ENCODE measurements around the gene TMEM69. TPM values are rescaled to one million over a fixed set of nuclear protein-coding genes. Genes with fewer than 3 reads are reported as not detected.

TMEM69 gene
- total and polyA plus RNA-seq, 2 of the 8 experiments (the other 6 are each of a cell fraction or from before 2014, with no cell fraction given) = 39.0 to 123 TPM

DNA sequence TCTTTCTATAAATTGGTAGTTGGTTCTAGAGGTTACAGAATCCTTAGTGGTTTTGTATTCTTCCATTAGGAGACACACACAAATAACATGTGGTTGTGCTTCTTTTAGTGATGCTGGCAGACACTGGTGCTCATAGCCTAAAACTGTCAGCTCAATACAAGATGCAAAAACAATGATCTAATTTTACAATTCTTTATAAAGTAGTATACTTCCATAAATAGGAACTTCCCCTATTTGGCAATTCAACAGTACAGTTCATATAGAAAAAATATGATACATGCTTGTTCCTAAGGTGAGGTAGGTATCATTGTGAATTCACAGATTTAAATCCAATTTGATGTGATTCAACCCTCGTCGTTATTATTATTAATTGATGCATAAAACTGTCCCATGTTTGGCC, 43.3 kb upstream of the TMEM69 start:
- 97% methylated on average over 2 of the region's 2 CpGs; no CpG with 5 or more reads in 1 of the 2 experiments for WGBS, 2 experiments (ENCODE audit: extremely low coverage in 1 of 2, insufficient coverage in 1 of 2, insufficient read length in 1 of 2, insufficient replicate concordance in 2 of 2, low coverage in 1 of 2, low lambda C conversion rate in 2 of 2, missing lambda C conversion rate in 1 of 2)
- POLR2A ChIA-PET (ENCODE audit: partially characterized antibody) = interaction anchor here (0.6 to 2.3 kb wide), 2 partner anchors 47 to 61 kb away, joined by 4 to 6 read pairs; partner anchors contain the start of gene NASP

More for the DNA sequence above, 43.3 kb upstream of the TMEM69 start:
- H3K4me1 ChIP-seq (replicated peaks in 1 of 4; ENCODE audit: control insufficient read depth in 3 of 4, insufficient read depth in 4 of 4, low read length in 3 of 4) = no peaks in the 10 kb centered on the region
- peaks cover 12 to 65% (median 26%) of the 10 kb centered on the region in 4 experiments; a peak in 7 of 8 replicates for H3K36me3 ChIP-seq (ENCODE audit: control insufficient read depth in 2 of 4, insufficient read depth in 4 of 4, low read length in 3 of 4)
- FAIRE-seq (no peak), DNase-seq (ENCODE audit: low read depth in 1 of 2, low spot score in 2 of 2) (no peak)
- peaks cover 0 to 10% of the 10 kb centered on the region in 2 experiments; a peak in 1 of 4 replicates for H3K79me2 ChIP-seq (ENCODE audit: control insufficient read depth in 1 of 2, insufficient read depth in 2 of 2, low read length in 2 of 2)
- no peak overlapping the region for H2BK120ac ChIP-seq (replicated peaks; ENCODE audit: low read depth, low read length)
- no peak overlapping the region for H3K14ac ChIP-seq (ENCODE audit: insufficient read length)
- H3K23me2 ChIP-seq (ENCODE audit: low read depth, low read length) = no peaks in the 10 kb centered on the region
- H3K4me3 ChIP-seq (ENCODE audit: extremely low read depth in 1 of 4, insufficient read depth in 2 of 4, low read depth in 3 of 4, low read length in 4 of 4) = no peak overlapping the region
- no peak for TF ChIP-seq GTF2F1 (IDR thresholded peaks at IDR 0.05; ENCODE audit: borderline replicate concordance, low read depth, low read length)
- TF ChIP-seq CEBPB (IDR thresholded peaks at IDR 0.05; ENCODE audit: low read depth, low read length) = no peak
- TF ChIP-seq CHD1 (IDR thresholded peaks at IDR 0.05; ENCODE audit: low read depth, low read length) = no peak
- no peak overlapping the region for H3K9ac ChIP-seq (replicated peaks in 1 of 4; ENCODE audit: extremely low read depth in 1 of 4, low read depth in 3 of 4, low read length in 3 of 4)
- no peak overlapping the region for H2AK5ac ChIP-seq (ENCODE audit: low read depth, low read length)
- no peak overlapping the region for H2BK5ac ChIP-seq (ENCODE audit: low read depth, low read length)
- H4K8ac ChIP-seq (ENCODE audit: extremely low read depth, insufficient read depth, low read length) = no peak overlapping the region
- H3K18ac ChIP-seq (ENCODE audit: extremely low read depth, low read length) = no peak overlapping the region
- H4K91ac ChIP-seq (replicated peaks; ENCODE audit: insufficient read length, low read length) = no peak overlapping the region
- no peak overlapping the region for H3K56ac ChIP-seq (replicated peaks; ENCODE audit: insufficient read length, low read depth, low read length)
- H3K27ac ChIP-seq (ENCODE audit: low read depth, low read length) = no peak overlapping the region
- no peaks in the 10 kb centered on the region for H3K79me1 ChIP-seq (ENCODE audit: low read depth, low read length)
- H4K5ac ChIP-seq (ENCODE audit: insufficient read length, low read depth, low read length) = no peak overlapping the region
- H3K9me3 ChIP-seq (ENCODE audit: insufficient read depth in 2 of 2, low read depth in 1 of 2, low read length in 1 of 2) = no peaks in the 10 kb centered on the region
- CTCF ChIA-PET (ENCODE audit: partially characterized antibody) = interaction anchor here (0.6 kb wide), 1 partner anchor 75 kb away, joined by 3 read pairs; no protein-coding TSS in a partner anchor
- H4K20me1 ChIP-seq (replicated peaks in 1 of 2; ENCODE audit: control insufficient read depth in 1 of 2, insufficient read depth in 2 of 2, low read length in 2 of 2) = peaks cover 0 to 4% of the 10 kb centered on the region in 2 experiments
- H3K27me3 ChIP-seq (replicated peaks in 1 of 4; ENCODE audit: control insufficient read depth in 3 of 4, extremely low read depth in 1 of 4, insufficient read depth in 3 of 4, low read length in 3 of 4) = no peaks in the 10 kb centered on the region
- H3K23ac ChIP-seq (ENCODE audit: insufficient read length) = no peak overlapping the region
- H2BK20ac ChIP-seq (ENCODE audit: low read length) = no peak overlapping the region
- H2AFZ ChIP-seq (ENCODE audit: low read length) = no peak overlapping the region
- no peak overlapping the region for H3K4me2 ChIP-seq (ENCODE audit: insufficient read depth in 1 of 2, low read depth in 2 of 2, low read length in 2 of 2)
- no peak overlapping the region for H2BK15ac ChIP-seq (ENCODE audit: low read length)
- H3K4ac ChIP-seq (replicated peaks; ENCODE audit: insufficient read length, low read depth, low read length) = no peak overlapping the region
- H2BK12ac ChIP-seq (ENCODE audit: low read depth, low read length) = no peak overlapping the region
